VCaP (cell line): Measurements from ENCODE around the gene PCNX2.

ENCODE experiments used
- H3K27ac ChIP-seq: fragments of 450-650 bp; 2 replicates; pipeline ENCODE4 v1.5.1; 2017
- CTCF ChIP-seq: fragments of 450-650 bp; conservative IDR thresholded peaks from 2 replicates; pipeline ENCODE4 v1.5.1; 2017; ENCODE audit warnings: mild to moderate bottlenecking, moderate library complexity

The PCNX2 gene

GRCh38 chr1:233037843-233038242 lies 257.7 kb downstream of the PCNX2 start:
- TF ChIP-seq CTCF: no peak
- no peak overlapping the region for H3K27ac ChIP-seq

GRCh38 chr1:233034836-233035235 lies 260.7 kb downstream of the PCNX2 start:
- no peak overlapping the region for H3K27ac ChIP-seq
- TF ChIP-seq CTCF: no peak

GRCh38 chr1:233033361-233033760 lies 262.2 kb downstream of the PCNX2 start:
- H3K27ac ChIP-seq: no peak overlapping the region
- no peak for TF ChIP-seq CTCF

- no peak for TF ChIP-seq CTCF
- H3K27ac ChIP-seq: no peak overlapping the region
Measured at GRCh38 chr1:233032916-233033315, 262.6 kb downstream of the PCNX2 start.

- no peak overlapping the region for H3K27ac ChIP-seq
- TF ChIP-seq CTCF: no peak
Measured at GRCh38 chr1:233031521-233031920, 264.0 kb downstream of the PCNX2 start.

GRCh38 chr1:233027046-233027445 lies 268.5 kb downstream of the PCNX2 start:
- TF ChIP-seq CTCF: no peak
- H3K27ac ChIP-seq: peak overlapping the region; percentile 93

GRCh38 chr1:233025567-233025966 lies 270.0 kb downstream of the PCNX2 start:
- peak; percentile 42 for TF ChIP-seq CTCF
- H3K27ac ChIP-seq: peak overlapping the region; percentile 93

- H3K27ac ChIP-seq: peak overlapping the region; percentile 93
- TF ChIP-seq CTCF: peak; percentile 80
Measured at GRCh38 chr1:233025157-233025556, 270.4 kb downstream of the PCNX2 start.
